Uterus (tissue), 2 donors: Measurements from ENCODE around the gene EDC4.

Experiments
- POLR2A ChIP-seq, 2 donors: fragments of 450-650 bp; IDR thresholded peaks; one replicate each; pipeline ENCODE4 v1.6.1; 2016; ENCODE audit warnings: antibody characterized with exemption in 2 of 2, mild to moderate bottlenecking in 1 of 2, moderate library complexity in 1 of 2
- TF ChIP-seq, protein P1 (sequence below), 4 experiments: fragments of 200-600 bp in 2 of 4; fragments of 450-650 bp in 2 of 4; sonication (generic) in 2 of 4; IDR thresholded peaks; one replicate each; pipeline ENCODE4 v1.5.1; 2016 to 2019; ENCODE audit warnings: antibody characterized with exemption in 4 of 4, mild to moderate bottlenecking in 2 of 4, moderate library complexity in 1 of 4

DNA sequence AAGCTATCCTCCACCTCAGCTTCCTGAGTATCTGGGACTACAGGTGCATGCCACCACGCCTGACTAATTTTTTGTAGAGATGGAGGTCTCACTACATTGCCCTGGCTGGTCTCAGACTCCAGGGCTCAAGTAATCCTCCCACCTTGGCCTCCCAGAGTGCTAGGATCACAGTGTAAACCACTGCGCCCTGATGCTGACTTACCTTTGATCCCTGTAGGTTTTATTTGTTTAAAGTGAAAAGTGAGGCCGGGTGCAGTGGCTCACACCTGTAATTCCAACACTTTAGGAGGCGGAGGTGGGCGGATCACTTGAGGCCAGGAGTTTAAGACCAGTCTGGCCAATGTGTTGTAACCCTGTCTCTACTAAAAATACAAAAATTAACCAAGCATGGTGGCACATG lies 28.9 kb downstream of the EDC4 start:
- TF ChIP-seq, protein P1, sequence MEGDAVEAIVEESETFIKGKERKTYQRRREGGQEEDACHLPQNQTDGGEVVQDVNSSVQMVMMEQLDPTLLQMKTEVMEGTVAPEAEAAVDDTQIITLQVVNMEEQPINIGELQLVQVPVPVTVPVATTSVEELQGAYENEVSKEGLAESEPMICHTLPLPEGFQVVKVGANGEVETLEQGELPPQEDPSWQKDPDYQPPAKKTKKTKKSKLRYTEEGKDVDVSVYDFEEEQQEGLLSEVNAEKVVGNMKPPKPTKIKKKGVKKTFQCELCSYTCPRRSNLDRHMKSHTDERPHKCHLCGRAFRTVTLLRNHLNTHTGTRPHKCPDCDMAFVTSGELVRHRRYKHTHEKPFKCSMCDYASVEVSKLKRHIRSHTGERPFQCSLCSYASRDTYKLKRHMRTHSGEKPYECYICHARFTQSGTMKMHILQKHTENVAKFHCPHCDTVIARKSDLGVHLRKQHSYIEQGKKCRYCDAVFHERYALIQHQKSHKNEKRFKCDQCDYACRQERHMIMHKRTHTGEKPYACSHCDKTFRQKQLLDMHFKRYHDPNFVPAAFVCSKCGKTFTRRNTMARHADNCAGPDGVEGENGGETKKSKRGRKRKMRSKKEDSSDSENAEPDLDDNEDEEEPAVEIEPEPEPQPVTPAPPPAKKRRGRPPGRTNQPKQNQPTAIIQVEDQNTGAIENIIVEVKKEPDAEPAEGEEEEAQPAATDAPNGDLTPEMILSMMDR (IDR thresholded peaks at IDR 0.05), result no peak
- no peak for TF ChIP-seq POLR2A (IDR thresholded peaks at IDR 0.05)
